ENCODE results near the gene GRM7. TPM values are rescaled to one million over a fixed set of nuclear protein-coding genes. Genes with fewer than 3 reads are reported as not detected.

The GRM7 gene
- total and polyA plus RNA-seq, 9 donors, result 0.18 to 0.85 (median 0.26) TPM; not detected in 3

- 95 to 98% (median 98%) methylated on average over 4 of the region's 4 CpGs for WGBS, 3 donors
- DNase-seq, result no peak
- intact Hi-C loops (cut with DNase I), result no loop called here
- Histone ChIP-seq H3K9me3 (no peaks in the 10 kb centered on the region), H3K4me3 (no peak overlapping the region), H3K27me3 (no peaks in the 10 kb centered on the region), H3K4me1 (ENCODE audit: insufficient read depth) (no peaks in the 10 kb centered on the region), H3K27ac (no peak overlapping the region), H3K36me3 (no peaks in the 10 kb centered on the region)
- TF ChIP-seq CTCF (IDR thresholded peaks at IDR 0.05), result no peak
- TF ChIP-seq POLR2A (IDR thresholded peaks at IDR 0.05), result no peak
- TF ChIP-seq EP300 (IDR thresholded peaks at IDR 0.05), result no peak
Measured at GRCh38 chr3:7226393-7226792, 365.5 kb downstream of the GRM7 start.

GRCh38 chr3:7238565-7239295, 377.8 kb downstream of the GRM7 start:
- Histone ChIP-seq H3K36me3 (no peaks in the 10 kb centered on the region), H3K9me3 (no peaks in the 10 kb centered on the region), H3K27ac (no peak overlapping the region), H3K4me1 (ENCODE audit: insufficient read depth) (no peaks in the 10 kb centered on the region), H3K27me3 (no peaks in the 10 kb centered on the region), H3K4me3 (no peak overlapping the region)
- DNase-seq, result no peak
- intact Hi-C loops (cut with DNase I), result loop anchor here in 1 of 4 donors (2.0 kb wide), 1 partner anchor 28 kb away; no protein-coding TSS in a partner anchor
- TF ChIP-seq CTCF (IDR thresholded peaks at IDR 0.05) (no peak), EP300 (IDR thresholded peaks at IDR 0.05) (no peak), POLR2A (IDR thresholded peaks at IDR 0.05) (no peak)
- 78 to 94% (median 90%) methylated on average over 1 of the region's 1 CpG for WGBS, 3 donors

- DNase-seq, result no peak
- H3K36me3 ChIP-seq, result no peaks in the 10 kb centered on the region
- intact Hi-C loops (cut with DNase I), result no loop called here
- H3K4me3 ChIP-seq, result no peak overlapping the region
- H3K9me3 ChIP-seq, result no peaks in the 10 kb centered on the region
- TF ChIP-seq CTCF (IDR thresholded peaks at IDR 0.05) (no peak), EP300 (IDR thresholded peaks at IDR 0.05) (no peak), POLR2A (IDR thresholded peaks at IDR 0.05) (no peak)
- no peak overlapping the region for H3K27ac ChIP-seq
- WGBS, 3 donors, result 80 to 88% (median 81%) methylated on average over 4 of the region's 4 CpGs
- H3K27me3 ChIP-seq, result no peaks in the 10 kb centered on the region
- H3K4me1 ChIP-seq (ENCODE audit: insufficient read depth), result no peaks in the 10 kb centered on the region
Measured at GRCh38 chr3:7241584-7242302, 380.8 kb downstream of the GRM7 start.

- H3K36me3 ChIP-seq, result no peaks in the 10 kb centered on the region
- no peaks in the 10 kb centered on the region for H3K27me3 ChIP-seq
- no peak overlapping the region for H3K27ac ChIP-seq
- no peaks in the 10 kb centered on the region for H3K4me1 ChIP-seq (ENCODE audit: insufficient read depth)
- no peak for DNase-seq
- H3K4me3 ChIP-seq, result no peak overlapping the region
- H3K9me3 ChIP-seq, result no peaks in the 10 kb centered on the region
- intact Hi-C loops (cut with DNase I), result no loop called here
- TF ChIP-seq CTCF (IDR thresholded peaks at IDR 0.05) (no peak), EP300 (IDR thresholded peaks at IDR 0.05) (no peak), POLR2A (IDR thresholded peaks at IDR 0.05) (no peak)
Measured at GRCh38 chr3:7242303-7242635, 381.4 kb downstream of the GRM7 start.
